ENCODE results near the gene GAR1.
"Not testable (repeated sequence)": the region's sequence is repeated elsewhere in the genome, so short reads cannot be mapped to it uniquely, and the experiment has no call there.

Gene GAR1

DNA sequence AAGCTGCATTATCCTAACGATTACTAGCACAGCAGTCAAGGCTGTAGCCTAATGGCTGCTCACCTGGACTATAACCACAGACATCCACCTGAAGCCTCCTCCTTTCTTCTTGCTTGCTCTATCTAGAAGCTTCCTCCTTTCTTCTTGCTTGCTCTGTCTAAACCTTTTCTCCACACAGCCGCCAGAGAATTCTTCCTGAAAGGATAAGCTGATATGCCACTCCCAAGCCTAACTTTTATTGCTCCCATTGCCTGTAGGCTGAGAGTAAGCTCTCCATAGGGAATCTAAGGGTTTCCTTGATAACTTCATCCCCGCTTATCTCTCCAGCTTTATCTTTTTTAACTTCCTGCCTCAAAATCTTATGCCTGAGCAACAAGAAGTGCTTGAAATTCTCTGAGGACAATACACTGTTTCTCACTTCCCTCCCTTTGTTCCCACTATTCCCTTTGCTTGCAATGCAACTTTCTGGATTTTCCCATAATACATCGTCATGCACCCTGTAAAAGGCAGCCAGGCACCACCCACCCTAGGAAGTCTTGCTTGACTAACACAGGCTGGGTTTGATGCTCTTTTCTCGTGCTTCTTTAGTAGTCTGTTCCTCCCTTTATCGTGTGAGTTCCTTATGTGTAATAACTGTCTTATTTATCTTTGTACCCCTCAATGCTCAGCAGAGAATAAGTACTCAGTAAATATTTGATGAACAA lies 31.0 kb downstream of the GAR1 start:
- no peak for DNase-seq (ENCODE audit: low spot score)

DNA sequence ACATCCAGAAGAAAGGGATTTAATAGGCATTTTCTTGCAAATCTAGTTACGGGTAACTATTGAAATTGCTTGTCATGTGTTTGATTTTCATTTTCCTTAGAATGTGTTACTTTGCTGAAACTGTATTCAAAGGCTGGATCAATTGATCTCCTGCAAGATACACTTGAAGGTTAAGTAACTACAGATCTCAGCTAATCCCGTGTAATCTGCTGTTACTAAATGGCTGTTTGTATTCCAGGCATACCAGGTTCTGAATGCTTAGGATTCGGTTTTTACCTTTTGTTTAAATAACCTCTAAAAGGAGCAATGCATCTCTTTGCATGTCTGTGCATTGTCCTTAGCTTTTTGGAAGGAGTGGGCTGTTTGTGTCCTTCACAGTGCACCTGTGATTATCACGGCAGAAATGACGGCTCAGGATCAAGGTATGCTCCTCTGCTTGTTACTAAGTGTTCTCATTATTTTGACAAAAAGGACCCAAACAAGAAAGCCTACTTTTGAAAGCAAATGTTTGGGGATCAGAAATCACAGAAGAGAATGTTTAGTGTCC lies 32.4 kb downstream of the GAR1 start, which contains the start of gene LRIT3:
Gene LRIT3, plus strand, starts transcription at position 212 of the 547 bp plus-strand sequence. Its CDS starts 95 bp downstream, at position 307.
- no peak for DNase-seq (ENCODE audit: low spot score)

DNA sequence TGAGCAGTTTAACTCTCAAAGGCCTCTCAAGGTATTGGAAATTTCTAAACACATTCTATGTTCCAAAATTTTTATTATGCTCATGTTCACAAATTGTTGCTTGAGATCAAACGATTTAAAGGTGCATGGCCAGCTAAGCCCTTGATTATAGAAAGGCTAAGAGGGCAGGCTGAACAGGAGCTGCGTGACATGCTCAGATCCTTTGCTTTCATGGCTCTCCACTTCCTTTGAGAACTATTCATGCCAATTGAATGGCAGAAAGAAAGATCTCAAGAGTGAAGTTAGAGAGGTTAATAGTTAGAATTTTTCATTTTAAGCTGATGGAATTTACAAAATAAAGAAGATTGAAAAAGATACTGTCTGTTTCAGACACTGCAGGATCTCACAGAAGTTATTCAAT lies 32.9 kb downstream of the GAR1 start:
- no peak for DNase-seq (ENCODE audit: low spot score)

DNA sequence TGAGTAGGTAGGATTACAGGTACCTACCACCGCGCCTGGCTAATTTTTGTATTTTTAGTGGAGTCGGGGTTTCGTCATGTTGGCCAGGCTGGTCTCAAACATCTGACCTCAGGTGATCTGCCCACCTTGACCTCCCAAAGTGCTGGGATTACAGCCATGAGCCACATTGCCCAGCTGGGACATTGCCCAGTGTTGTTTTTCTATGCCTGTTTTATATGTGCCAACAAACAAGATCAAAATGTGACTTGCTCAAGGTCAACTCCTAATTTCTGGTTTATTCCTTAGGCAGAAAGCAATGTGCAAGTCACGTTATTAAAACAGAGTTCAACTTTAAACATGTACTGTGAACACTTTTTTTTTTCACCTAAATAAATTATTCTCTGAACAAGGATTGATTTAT lies 35.0 kb downstream of the GAR1 start:
- no peak for DNase-seq (ENCODE audit: low spot score)

DNA sequence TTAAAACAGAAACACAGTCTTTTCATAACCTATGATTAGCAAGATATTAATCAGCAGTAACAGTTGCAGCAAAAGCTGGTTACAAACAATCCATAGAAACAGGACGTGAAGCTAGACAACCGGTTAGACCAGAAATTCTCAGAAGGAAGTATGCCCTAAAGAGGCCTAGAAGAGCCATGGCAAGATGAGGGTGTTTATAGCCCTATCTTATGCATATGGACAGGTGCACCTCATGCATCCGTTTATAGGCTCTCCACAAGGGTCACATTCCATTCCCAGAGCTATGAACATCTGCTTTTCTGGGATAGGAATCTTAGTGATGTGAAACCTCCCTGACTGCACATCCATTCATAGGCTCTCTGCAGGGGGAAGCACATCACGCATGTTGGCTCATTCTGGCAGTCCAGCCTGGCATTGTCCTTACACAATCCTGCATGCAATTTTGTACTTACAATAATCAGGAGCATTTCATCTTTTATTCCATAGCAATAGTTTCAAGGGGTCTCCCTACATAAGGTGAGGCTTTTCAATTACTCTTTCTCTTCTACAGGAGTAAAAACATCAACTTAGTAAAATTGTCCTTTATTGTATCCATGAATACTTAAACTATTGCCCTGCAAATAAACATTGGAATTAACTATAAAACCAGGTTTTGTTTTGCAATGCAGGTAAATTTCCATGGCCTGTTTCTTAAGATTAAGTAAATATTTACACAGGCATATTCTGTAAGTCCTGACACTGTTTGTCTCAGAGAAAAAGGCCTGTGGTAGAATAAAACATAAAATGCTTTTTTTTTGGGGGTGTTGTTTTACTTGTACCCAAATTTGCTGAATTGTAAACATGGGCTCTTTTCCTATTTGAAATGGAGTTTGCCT lies 44.1 kb downstream of the GAR1 start:
- not testable (repeated sequence) for DNase-seq (ENCODE audit: low spot score)

DNA sequence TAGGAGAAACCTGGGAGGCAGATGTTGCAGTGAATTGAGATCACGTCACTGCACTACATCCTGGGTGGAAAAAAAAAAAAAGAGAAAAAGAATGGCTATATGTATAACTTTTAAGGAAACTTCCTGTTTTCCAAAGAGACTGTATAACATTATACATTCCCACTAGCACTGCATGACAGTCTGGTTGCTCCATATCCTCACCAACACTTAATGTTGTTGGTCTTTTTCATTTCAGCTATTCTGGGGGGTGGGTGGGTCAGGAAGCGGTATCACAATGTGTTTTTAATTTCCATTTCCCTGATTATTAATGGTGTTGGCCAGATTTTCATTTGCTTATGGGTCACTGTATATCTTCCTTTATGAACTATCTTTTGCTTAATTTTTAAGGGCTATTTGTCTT lies 45.7 kb downstream of the GAR1 start:
- DNase-seq (ENCODE audit: low spot score), result no peak

DNA sequence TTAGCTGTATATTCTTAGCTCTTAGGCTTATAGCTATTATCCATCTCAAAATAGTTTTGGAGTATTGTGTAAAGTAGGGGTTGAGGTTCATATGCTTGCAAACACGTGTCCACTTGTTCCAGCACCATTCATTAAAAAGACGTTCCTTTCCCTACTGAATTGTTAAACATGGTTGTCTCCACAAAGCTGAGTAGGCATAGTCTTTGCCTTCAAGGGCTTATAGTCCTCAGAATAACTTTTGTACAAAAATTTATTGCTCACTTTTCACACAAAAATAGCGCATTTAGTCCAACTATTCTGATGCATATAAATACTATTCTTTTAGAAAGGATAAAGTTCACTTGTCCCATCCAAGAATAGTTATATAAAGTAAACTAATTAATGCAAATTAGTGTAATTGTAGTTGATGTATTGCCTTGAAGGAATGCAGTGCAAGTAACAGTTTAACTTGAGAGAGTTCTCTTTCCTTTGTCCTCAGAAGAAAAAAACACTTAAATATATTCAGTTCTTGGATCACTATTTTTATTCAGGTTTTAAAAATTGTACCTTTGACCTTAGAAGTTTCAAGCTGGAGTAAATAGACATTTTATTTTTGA lies 46.5 kb downstream of the GAR1 start:
- DNase-seq (ENCODE audit: low spot score), result no peak

DNA sequence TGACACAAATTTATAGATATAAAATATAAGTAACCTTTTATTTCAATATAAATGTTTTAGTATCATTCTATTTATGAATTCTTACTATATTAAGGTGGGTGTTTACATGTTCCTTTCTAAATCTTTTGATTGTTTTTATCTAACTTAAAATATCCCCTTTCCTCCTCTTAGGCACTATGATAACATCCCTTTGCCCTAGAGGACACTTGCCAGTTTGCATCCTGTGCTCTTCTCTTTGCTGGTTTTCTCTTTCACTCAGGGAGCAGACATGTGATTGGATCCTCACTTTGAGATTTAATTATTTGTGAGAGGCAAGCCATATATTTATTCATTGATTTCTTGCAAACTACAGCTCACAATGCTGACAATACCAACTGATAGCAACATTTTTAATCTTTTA lies 48.6 kb downstream of the GAR1 start:
- DNase-seq (ENCODE audit: low spot score), result no peak

DNA sequence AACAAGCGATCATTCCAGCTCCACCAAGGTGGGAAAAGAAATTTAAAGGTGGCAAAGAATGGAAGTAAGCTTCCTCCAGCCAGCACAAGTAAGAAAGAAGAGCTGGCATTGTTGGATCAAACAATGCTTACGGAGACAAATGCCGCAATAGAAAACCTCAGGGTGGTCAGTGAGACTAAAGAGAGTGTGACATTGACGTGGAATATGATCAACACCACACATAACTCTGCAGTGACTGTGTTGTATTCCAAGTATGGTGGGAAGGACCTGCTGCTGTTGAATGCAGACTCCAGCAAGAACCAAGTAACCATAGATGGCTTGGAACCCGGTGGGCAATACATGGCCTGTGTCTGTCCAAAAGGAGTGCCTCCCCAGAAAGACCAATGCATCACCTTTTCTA lies 54.5 kb downstream of the GAR1 start:
- DNase-seq (ENCODE audit: low spot score), result no peak

DNA sequence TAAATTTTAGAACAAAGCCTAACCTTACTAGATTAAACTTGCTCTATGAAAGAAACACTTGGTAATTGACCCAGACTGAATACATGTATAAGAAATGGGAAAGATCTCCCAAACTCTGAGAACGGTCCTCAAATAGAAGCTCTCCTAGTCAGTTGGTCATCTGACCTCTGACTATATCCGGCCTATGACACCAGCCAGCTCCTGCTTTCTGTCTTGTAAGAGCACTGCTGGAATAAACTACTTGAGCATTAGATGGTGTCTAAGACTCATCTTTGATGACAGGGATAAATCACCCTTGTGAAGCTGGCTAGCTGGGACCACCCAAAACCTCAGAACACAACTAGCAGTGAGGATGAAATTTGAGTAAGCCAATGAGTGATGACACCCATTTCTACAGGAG lies 56.5 kb downstream of the GAR1 start:
- DNase-seq (ENCODE audit: low spot score), result no peak

DNA sequence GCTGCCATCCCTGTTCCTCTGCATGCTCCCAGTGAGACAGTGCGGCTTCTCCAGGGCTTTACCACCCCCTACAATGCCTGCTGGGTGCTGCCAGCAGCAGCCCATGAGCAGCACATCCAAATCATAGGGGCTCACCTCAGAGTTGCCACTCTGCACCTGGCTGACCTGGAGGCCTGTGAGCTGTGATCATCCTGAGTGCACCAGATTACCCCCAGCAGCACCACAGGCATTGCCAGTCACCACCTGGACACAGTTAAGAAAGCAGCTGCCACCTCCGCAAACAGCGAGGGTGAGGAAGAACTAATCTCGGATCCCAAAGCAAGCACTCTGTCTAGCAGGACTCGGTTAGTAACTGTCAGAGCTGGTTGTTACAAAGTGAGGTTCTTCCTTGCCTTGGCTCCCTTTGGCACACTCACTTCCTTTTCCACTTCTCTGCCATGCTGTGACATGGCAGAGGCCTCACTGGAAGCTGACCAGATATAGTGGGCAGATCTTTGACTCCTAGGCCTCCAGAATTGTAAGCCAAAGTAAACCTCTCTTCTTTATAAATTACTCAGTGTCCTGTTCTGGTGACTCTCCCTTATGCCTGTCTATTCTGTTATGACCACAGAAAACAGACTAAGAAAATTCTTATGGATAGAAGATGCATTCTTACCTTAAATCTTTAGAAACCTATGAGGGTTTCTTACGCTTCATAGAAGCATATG lies 57.5 kb downstream of the GAR1 start:
- no peak for DNase-seq (ENCODE audit: low spot score)

DNA sequence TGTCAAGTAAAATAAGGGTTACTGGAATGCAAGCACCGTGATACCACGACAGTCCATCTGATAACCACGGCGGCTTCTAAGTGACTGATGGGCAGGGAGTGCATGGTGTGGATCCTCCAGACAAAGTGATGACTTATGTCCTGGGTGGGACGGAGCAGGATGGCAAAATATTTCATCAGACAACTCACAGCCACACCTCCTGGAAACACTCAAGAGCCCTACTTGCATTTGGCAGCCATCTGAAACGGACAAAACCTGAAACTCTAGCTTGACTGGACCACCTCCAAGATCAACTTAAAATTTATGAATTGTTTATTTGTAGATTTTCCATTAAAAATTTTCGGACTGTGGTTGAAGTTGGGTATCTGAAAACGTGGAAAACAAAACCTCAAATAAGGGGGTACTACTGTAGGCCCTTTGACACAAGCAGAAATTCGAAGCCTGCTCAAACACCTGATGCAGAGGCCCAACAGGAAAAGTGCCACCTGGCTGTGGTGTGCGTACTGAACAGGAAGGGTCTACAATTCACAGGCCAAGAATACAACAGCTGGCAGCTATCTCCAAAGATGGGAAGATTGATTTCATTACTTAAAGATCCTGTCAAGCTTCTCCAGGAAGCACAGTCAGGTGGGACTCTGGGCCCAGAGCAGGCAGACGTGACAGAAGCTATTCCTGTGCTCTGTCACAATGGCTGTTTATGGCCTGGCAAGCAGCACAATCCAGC lies 58.4 kb downstream of the GAR1 start:
- DNase-seq (ENCODE audit: low spot score), result no peak
